K562 (cell line): Measurements from ENCODE around the gene YEATS2. TPM values are rescaled to one million over a fixed set of nuclear protein-coding genes. Genes with fewer than 3 reads are reported as not detected.

Source experiments
- ATAC-seq: fragments of 200-7000 bp; cut with Tn5 transposase; 3 replicates; pipeline ENCODE4 v1.9.1; 2020; ENCODE audit warnings: moderate library complexity
- BruUV-seq: library from RNA; stranded (reverse); fragments of 400-500 nt; replicated peaks from 2 replicates; lab custom pipeline; 2021; lab: Mats Ljungman, UMichigan
- CTCF ChIA-PET: fragments of 300-600 bp; formaldehyde crosslinking; extraction: SDS; loops from one replicate; lab custom pipeline; 2021; ENCODE audit warnings: low intra/inter-chr PET ratio; lab: Yijun Ruan, JAX
- POLR2A ChIA-PET: fragments of 300-600, 350-650 bp; sonication (Branson Sonifier 250); formaldehyde crosslinking; extraction: SDS; loops from one replicate; lab custom pipeline; 2021; ENCODE audit warnings: antibody characterized with exemption, inconsistent platforms; lab: Yijun Ruan, JAX
- DNase-seq, 4 experiments: peaks; one replicate each; pipeline versions ENCODE4 v3.0.0 to v3.0.0-alpha.2; 2011 to 2018; ENCODE audit warnings: low spot score in 3 of 4, mixed read lengths in 3 of 4; ENCODE audit errors: extremely low read depth in 1 of 4
- FAIRE-seq: peaks from 2 replicates; lab custom pipeline; 2011; peaks lifted over from hg19 to GRCh38; lab: Jason Lieb, UNC
- H2AFZ ChIP-seq: 2 replicates; pipeline ENCODE4 v1.6.0; 2011; ENCODE audit warnings: low read depth, low read length, control low read depth, inconsistent platforms
- H3K27ac ChIP-seq: fragments of 200-600 bp; 3 replicates; pipeline ENCODE4 v1.8.0; 2011; ENCODE audit warnings: low read depth, mild to moderate bottlenecking, control low read depth, inconsistent platforms, low read length, moderate library complexity, mixed read lengths; ENCODE audit errors: extremely low read depth
- H3K27me3 ChIP-seq, 2 experiments: fragments of 300-600 bp in 1 of 2; 2 replicates in 1 of 2; 3 replicates in 1 of 2; pipeline versions ENCODE4 v1.6.0 to v1.8.0; 2011; ENCODE audit warnings: inconsistent platforms in 2 of 2, low read length in 2 of 2, mild to moderate bottlenecking in 1 of 2, mixed read lengths in 1 of 2, moderate library complexity in 1 of 2; ENCODE audit not compliant: control insufficient read depth in 2 of 2, insufficient read depth in 2 of 2
- H3K36me3 ChIP-seq: fragments of 300-600 bp; 3 replicates; pipeline ENCODE4 v1.8.0; 2011; ENCODE audit warnings: mild to moderate bottlenecking, low read length, inconsistent platforms; ENCODE audit not compliant: control insufficient read depth, insufficient read depth
- H3K4me1 ChIP-seq, 2 experiments: fragments of 200-600 bp in 1 of 2; replicated peaks in 1 of 2; 2 replicates in 1 of 2; 3 replicates in 1 of 2; pipeline versions ENCODE4 v1.5.1 to v1.8.0; 2011; ENCODE audit warnings: inconsistent platforms in 2 of 2, low read length in 2 of 2, mild to moderate bottlenecking in 1 of 2, mixed read lengths in 1 of 2, moderate library complexity in 1 of 2; ENCODE audit not compliant: control insufficient read depth in 2 of 2, insufficient read depth in 2 of 2
- H3K4me2 ChIP-seq: 2 replicates; pipeline ENCODE4 v1.6.1; 2011; ENCODE audit warnings: low read length, control low read depth, inconsistent platforms, mixed read lengths; ENCODE audit not compliant: insufficient read depth
- H3K4me3 ChIP-seq: fragments of 200-600 bp; sonication (generic), shearing (Covaris generic); 2 replicates; pipeline ENCODE4 v1.5.1; 2016; ENCODE audit warnings: control low read depth, inconsistent platforms
- H3K79me2 ChIP-seq: fragments of 200-600 bp; 3 replicates; pipeline ENCODE4 v1.8.0; 2011; ENCODE audit warnings: low read length, inconsistent platforms; ENCODE audit not compliant: control insufficient read depth, insufficient read depth
- H3K9ac ChIP-seq, 2 experiments: 2 replicates each; pipeline versions ENCODE4 v1.6.0 to v1.6.1; 2011; ENCODE audit warnings: low read depth in 2 of 2, low read length in 2 of 2, control low read depth in 1 of 2, inconsistent platforms in 1 of 2, mild to moderate bottlenecking in 1 of 2, mixed read lengths in 1 of 2; ENCODE audit not compliant: insufficient read depth in 1 of 2
- H3K9me1 ChIP-seq: one replicate; pipeline ENCODE4 v1.6.0; 2011; ENCODE audit warnings: inconsistent platforms, mild to moderate bottlenecking, low read length, moderate library complexity; ENCODE audit not compliant: control insufficient read depth, insufficient read depth
- H3K9me3 ChIP-seq: replicated peaks from 2 replicates; pipeline ENCODE4 v1.5.1; 2011; ENCODE audit warnings: low read depth, low read length, inconsistent platforms; ENCODE audit not compliant: control insufficient read depth, insufficient read depth
- H4K20me1 ChIP-seq: replicated peaks from 2 replicates; pipeline ENCODE4 v1.6.1; 2011; ENCODE audit warnings: low read length, inconsistent platforms, mixed read lengths; ENCODE audit not compliant: control insufficient read depth, insufficient read depth
- BRCA1 ChIP-seq, 2 experiments: fragments of 450-650 bp in 1 of 2; sonication (generic) in 1 of 2; formaldehyde crosslinking in 1 of 2; IDR thresholded peaks; 2 replicates each; pipeline versions ENCODE4 v1.5.0 to v1.6.1; 2017 to 2020; ENCODE audit warnings: mild to moderate bottlenecking in 1 of 2, missing genetic modification reagents in 1 of 2
- CBX8 ChIP-seq: fragments of 200-600 bp; sonication (generic); IDR thresholded peaks from 2 replicates; pipeline ENCODE4 v1.6.1; 2012; ENCODE audit warnings: borderline replicate concordance, mixed run types, low read depth, mild to moderate bottlenecking, moderate library complexity, mixed read lengths, low read length, control low read depth, inconsistent platforms; ENCODE audit not compliant: poor library complexity, severe bottlenecking; ENCODE audit errors: extremely low read depth
- KAT7 ChIP-seq: sonication (generic); formaldehyde crosslinking; IDR thresholded peaks from 2 replicates; pipeline ENCODE4 v1.8.0; 2022; ENCODE audit warnings: missing genetic modification reagents, mild to moderate bottlenecking, borderline replicate concordance
- KLF10 ChIP-seq: fragments of 250-450 bp; sonication (Bioruptor Pico); IDR thresholded peaks from 2 replicates; pipeline ENCODE4 v1.6.1; 2021; ENCODE audit warnings: matching md5 sums
- ZBTB7A ChIP-seq: IDR thresholded peaks from 2 replicates; pipeline ENCODE4 v1.6.1; 2011; ENCODE audit warnings: low read depth, mild to moderate bottlenecking, low read length, moderate library complexity, borderline replicate concordance; ENCODE audit not compliant: control insufficient read depth
- whole genome bisulfite sequencing: fragments of 100-300 bp; shearing (Covaris generic); methylation state at CpG from one replicate; pipeline ENCODE4 v1.1.6; 2016; ENCODE audit warnings: low coverage, mixed read lengths; ENCODE audit not compliant: insufficient coverage; ENCODE audit errors: missing lambda C conversion rate; 5-methylcytosine and 5-hydroxymethylcytosine counted together
- in situ Hi-C: fragments of 300-500 bp; cut with MboI; formaldehyde crosslinking; loops from 4 replicates; pipeline ENCODE4 v1.15.0; 2018; ENCODE audit warnings: inconsistent platforms, mixed read lengths
- intact Hi-C: fragments of 100-400 bp; cut with micrococcal nuclease; formaldehyde crosslinking; loops from 2 replicates; pipeline ENCODE4 v1.14.2; 2022
- polyA plus RNA-seq, 8 experiments: library from polyadenylated mRNA; depleted of rRNA in 4 of 8; stranded (reverse) in 5 of 8; unstranded in 3 of 8; fragments of >200 nt; fragmentation: Nextera tagmentation in 2 of 8; fragmentation: Illumina TruSeq in 1 of 8; extraction: Ambion mirVana in 2 of 8; extraction: Trizol in 1 of 8; gene quantifications; 2 replicates each; pipeline versions ENCODE4 v1.2.1 to v1.2.3, GENCODE V29; 2011 to 2014; ENCODE audit warnings: inconsistent platforms in 1 of 8, missing spikeins in 1 of 8
- total RNA-seq, 7 experiments: library from RNA; depleted of rRNA in 6 of 7; stranded (reverse); fragments of >200 nt in 6 of 7; fragmentation: Illumina TruSeq in 2 of 7; extraction: Trizol in 2 of 7; gene quantifications; 2 replicates each; pipeline versions ENCODE4 v1.2.1 to v1.2.3, GENCODE V29; 2011 to 2021; ENCODE audit warnings: low replicate concordance in 1 of 7
- TF ChIP-seq, protein P1 (sequence below): fragments of 250-450 bp; sonication (Bioruptor Pico); IDR thresholded peaks from 2 replicates; pipeline ENCODE4 v1.4.0; 2020
- TF ChIP-seq, protein P2 (sequence below): fragments of 250-450 bp; sonication (Bioruptor Pico); IDR thresholded peaks from 2 replicates; pipeline ENCODE4 v1.8.0; 2022; ENCODE audit warnings: moderate library complexity, mild to moderate bottlenecking, inconsistent platforms

The YEATS2 gene
- total and polyA plus RNA-seq, 9 of the 15 experiments (the other 6 are each of a cell fraction or from before 2014, with no cell fraction given), result 1.8 to 35.2 (median 19.0) TPM

DNA sequence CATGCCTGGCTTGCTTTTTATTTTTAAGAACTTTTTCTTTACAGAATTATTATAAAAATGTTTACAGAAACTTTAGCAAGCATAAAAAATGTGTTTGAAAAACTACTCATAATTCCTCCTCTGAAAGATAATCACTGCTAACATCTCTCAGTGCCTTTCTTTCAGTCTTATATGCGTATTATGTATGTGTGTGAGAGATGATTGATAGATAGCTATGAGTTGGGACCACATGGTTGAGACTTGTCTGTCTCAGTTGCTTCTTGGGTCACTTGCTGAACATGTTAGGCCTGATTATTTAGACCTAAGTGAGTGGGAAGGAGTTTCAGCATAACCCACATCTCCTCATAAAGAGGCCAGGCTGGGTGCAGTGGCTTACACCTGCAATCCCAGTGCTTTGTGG lies 116.6 kb downstream of the YEATS2 start (continued):
- TF ChIP-seq, protein P1, sequence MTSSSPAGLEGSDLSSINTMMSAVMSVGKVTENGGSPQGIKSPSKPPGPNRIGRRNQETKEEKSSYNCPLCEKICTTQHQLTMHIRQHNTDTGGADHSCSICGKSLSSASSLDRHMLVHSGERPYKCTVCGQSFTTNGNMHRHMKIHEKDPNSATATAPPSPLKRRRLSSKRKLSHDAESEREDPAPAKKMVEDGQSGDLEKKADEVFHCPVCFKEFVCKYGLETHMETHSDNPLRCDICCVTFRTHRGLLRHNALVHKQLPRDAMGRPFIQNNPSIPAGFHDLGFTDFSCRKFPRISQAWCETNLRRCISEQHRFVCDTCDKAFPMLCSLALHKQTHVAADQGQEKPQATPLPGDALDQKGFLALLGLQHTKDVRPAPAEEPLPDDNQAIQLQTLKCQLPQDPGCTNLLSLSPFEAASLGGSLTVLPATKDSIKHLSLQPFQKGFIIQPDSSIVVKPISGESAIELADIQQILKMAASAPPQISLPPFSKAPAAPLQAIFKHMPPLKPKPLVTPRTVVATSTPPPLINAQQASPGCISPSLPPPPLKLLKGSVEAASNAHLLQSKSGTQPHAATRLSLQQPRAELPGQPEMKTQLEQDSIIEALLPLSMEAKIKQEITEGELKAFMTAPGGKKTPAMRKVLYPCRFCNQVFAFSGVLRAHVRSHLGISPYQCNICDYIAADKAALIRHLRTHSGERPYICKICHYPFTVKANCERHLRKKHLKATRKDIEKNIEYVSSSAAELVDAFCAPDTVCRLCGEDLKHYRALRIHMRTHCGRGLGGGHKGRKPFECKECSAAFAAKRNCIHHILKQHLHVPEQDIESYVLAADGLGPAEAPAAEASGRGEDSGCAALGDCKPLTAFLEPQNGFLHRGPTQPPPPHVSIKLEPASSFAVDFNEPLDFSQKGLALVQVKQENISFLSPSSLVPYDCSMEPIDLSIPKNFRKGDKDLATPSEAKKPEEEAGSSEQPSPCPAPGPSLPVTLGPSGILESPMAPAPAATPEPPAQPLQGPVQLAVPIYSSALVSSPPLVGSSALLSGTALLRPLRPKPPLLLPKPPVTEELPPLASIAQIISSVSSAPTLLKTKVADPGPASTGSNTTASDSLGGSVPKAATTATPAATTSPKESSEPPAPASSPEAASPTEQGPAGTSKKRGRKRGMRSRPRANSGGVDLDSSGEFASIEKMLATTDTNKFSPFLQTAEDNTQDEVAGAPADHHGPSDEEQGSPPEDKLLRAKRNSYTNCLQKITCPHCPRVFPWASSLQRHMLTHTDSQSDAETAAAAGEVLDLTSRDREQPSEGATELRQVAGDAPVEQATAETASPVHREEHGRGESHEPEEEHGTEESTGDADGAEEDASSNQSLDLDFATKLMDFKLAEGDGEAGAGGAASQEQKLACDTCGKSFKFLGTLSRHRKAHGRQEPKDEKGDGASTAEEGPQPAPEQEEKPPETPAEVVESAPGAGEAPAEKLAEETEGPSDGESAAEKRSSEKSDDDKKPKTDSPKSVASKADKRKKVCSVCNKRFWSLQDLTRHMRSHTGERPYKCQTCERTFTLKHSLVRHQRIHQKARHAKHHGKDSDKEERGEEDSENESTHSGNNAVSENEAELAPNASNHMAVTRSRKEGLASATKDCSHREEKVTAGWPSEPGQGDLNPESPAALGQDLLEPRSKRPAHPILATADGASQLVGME (CRISPR knock-in tag), result no peak
- no peak for TF ChIP-seq KAT7 (CRISPR knock-in tag)

DNA sequence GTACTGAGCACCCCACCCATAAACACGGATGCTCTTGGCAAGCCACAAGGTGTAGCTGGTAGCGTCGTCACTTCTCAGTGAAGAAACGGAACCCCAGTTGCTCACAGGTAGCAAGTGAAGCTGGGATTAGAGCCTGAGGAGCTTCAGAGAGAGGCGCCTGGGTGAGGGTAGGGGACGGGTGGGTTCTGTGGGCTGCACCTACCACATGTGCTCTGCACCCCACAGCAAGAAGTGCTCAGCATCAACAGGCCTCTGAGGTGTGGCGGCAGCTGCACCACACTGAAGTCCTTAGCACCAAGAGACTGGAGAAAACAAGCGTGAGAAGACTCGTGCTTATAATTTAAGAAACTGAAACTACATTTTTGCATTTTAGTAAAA lies 118.0 kb downstream of the YEATS2 start:
- Histone ChIP-seq H3K9me1 (peaks cover 5% of the 10 kb centered on the region), H2AFZ (no peak overlapping the region), H3K27ac (no peak overlapping the region), H3K4me2 (no peak overlapping the region), H4K20me1 (no peaks in the 10 kb centered on the region), H3K9me3 (no peaks in the 10 kb centered on the region), H3K36me3 (peaks cover 11% of the 10 kb centered on the region; the same call in 2 of the 3 replicates), H3K4me3 (no peak overlapping the region), H3K4me1 (peaks cover 0 to 4% of the 10 kb centered on the region in 2 experiments; a peak in 2 of 5 replicates)
- ATAC-seq (no peak; the same call in 2 of the 3 replicates), FAIRE-seq (no peak), DNase-seq (no peak)
- intact Hi-C loops (no loop called here), in situ Hi-C loops (no loop called here)
- 70% methylated on average over 9 of the region's 9 CpGs for WGBS
- POLR2A ChIA-PET, result interaction anchor here (0.6 to 0.7 kb wide), 2 partner anchors 16 to 680 kb away, joined by 3 read pairs; no protein-coding TSS in a partner anchor
- TF ChIP-seq ZBTB7A (no peak), CBX8 (no peak), BRCA1 (IDR thresholded peaks at IDR 0.05) (no peak), BRCA1 (CRISPR knock-in tag; IDR thresholded peaks at IDR 0.05) (no peak), KLF10 (no peak)
- TF ChIP-seq, protein P2, sequence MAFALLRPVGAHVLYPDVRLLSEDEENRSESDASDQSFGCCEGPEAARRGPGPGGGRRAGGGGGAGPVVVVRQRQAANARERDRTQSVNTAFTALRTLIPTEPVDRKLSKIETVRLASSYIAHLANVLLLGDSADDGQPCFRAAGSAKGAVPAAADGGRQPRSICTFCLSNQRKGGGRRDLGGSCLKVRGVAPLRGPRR (CRISPR knock-in tag), result no peak
- TF ChIP-seq, all 486 proteins: peak for 0
- CTCF ChIA-PET, result no interaction called here
- no peaks in the 10 kb centered on the region for H3K79me2 ChIP-seq
- no TSS peak for BruUV-seq
- H3K9ac ChIP-seq, result no peak overlapping the region
- H3K27me3 ChIP-seq, result no peaks in the 10 kb centered on the region
